ENCODE measurements around the gene PINLYP.

PINLYP gene

DNA sequence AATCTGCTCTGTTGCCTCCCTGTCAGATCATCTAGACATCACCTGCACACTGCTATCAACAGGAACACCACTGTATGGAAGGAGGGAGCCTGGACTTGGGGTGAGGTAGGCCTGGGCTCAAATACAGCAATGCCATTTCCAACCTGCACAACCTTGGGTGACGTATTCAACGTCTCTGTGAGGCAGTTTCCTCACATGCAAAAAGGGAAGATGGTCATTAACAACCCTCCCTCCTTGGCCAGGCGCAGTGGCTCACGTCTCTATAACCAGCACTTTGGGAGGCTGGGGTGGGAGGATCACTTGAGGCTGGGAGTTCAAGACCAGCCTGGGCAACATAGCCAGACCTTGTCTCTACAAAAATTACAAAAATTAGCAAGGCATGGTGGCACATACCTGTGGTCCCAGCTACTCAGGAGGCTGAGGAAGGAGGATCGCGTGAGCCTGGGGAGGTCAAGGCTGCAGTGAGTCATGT, 13.3 kb upstream of the PINLYP start:
- peaks cover 58% of the 10 kb centered on the region for H3K4me1 Mint-ChIP-seq (ENCODE audit: low read depth)
- no peaks in the 10 kb centered on the region for H3K9me3 Mint-ChIP-seq
- H3K27ac Mint-ChIP-seq = peak overlapping the region; percentile 88
- peak overlapping the region; percentile 65 for H3K4me3 Mint-ChIP-seq
- no peaks in the 10 kb centered on the region for H3K27me3 Mint-ChIP-seq
- H3K36me3 Mint-ChIP-seq (ENCODE audit: low read depth) = peaks cover 43% of the 10 kb centered on the region

GRCh38 chr19:43562698-43563241, 12.8 kb upstream of the PINLYP start:
- Mint-ChIP-seq H3K36me3 (ENCODE audit: low read depth) (peaks cover 42% of the 10 kb centered on the region), H3K27ac (peak overlapping the region; percentile 88), H3K4me3 (peak overlapping the region; percentile 65), H3K27me3 (no peaks in the 10 kb centered on the region), H3K9me3 (no peaks in the 10 kb centered on the region), H3K4me1 (ENCODE audit: low read depth) (peaks cover 58% of the 10 kb centered on the region)

DNA sequence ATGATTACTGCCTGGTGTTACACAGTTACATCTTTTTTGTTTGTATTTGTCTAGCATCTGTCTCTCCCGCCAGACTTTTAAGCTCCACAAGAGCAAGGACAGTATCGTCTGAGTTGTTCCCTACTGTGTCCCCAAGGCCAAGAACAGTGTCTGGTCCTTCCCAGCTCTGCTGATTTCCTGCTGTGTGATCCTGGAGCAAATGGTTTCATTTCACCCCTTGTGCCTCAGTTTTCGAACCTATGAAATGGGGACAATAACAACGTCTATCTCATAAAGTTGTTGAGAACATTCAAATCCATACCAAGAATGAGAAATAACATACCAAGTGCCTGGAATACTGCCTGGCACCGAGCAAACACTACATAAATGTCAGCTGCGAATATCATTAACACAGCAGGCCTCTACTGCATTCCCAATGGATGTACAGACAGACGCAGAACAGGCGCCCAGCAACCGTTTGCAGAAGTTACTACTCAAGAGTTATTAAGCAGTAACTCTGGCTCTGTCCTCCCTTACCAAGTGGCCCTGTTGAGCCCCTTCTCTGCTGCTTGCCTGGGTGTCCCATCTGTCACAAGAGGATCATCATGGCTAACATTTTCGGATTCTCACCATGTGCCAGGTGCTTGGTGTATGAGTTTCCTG, 11.7 kb upstream of the PINLYP start:
- H3K27ac Mint-ChIP-seq = peak overlapping the region; percentile 88
- H3K27me3 Mint-ChIP-seq = no peaks in the 10 kb centered on the region
- peaks cover 38% of the 10 kb centered on the region for H3K36me3 Mint-ChIP-seq (ENCODE audit: low read depth)
- H3K4me3 Mint-ChIP-seq = peak overlapping the region; percentile 0
- H3K4me1 Mint-ChIP-seq (ENCODE audit: low read depth) = peaks cover 58% of the 10 kb centered on the region
- no peaks in the 10 kb centered on the region for H3K9me3 Mint-ChIP-seq

DNA sequence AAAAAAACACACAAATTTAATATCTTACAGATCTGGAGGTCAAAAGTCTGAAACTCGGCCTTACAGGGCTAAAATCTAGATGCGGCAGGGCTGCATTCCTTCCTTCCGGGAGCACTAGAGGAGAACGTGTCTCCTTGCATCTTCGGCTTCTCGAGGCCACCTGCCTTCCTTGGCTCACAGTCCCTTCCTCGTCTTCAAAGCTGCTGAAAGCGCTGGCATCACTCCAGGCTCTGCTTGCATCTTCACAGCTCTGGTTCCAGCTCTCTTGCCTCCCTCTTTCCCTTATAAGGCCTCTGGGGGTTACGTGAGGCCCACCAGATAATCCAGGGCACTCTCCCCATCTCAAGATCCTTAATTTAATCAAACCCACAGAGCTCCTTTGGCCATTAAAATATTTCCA, 10.8 kb upstream of the PINLYP start:
- Mint-ChIP-seq H3K9me3 (no peaks in the 10 kb centered on the region), H3K27ac (peak overlapping the region; percentile 61), H3K27me3 (no peaks in the 10 kb centered on the region), H3K4me3 (peak overlapping the region; percentile 16), H3K36me3 (ENCODE audit: low read depth) (peaks cover 32% of the 10 kb centered on the region), H3K4me1 (ENCODE audit: low read depth) (peaks cover 58% of the 10 kb centered on the region)

DNA sequence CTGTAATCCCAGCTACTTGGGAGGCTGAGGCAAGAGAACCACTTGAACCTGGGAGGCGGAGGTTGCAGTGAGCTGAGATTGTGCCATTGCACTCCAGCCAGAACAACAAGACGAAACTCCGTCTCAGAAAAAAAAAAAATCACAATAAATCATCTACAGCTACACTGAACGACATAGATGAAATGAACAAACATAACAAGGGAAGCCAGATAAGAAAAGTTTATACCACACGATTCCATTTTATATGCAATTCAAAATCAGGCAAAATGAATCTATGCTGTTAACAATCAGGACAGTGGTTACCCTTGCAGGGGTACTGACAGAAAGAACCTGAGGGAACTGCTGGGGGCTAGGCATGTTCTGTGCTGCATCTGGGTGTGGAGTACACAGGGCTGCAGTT, 5.9 kb upstream of the PINLYP start:
- Mint-ChIP-seq H3K27ac (no peak overlapping the region), H3K4me1 (ENCODE audit: low read depth) (peaks cover 44% of the 10 kb centered on the region), H3K36me3 (ENCODE audit: low read depth) (peaks cover 10% of the 10 kb centered on the region), H3K27me3 (no peaks in the 10 kb centered on the region), H3K4me3 (no peak overlapping the region), H3K9me3 (no peaks in the 10 kb centered on the region)

DNA sequence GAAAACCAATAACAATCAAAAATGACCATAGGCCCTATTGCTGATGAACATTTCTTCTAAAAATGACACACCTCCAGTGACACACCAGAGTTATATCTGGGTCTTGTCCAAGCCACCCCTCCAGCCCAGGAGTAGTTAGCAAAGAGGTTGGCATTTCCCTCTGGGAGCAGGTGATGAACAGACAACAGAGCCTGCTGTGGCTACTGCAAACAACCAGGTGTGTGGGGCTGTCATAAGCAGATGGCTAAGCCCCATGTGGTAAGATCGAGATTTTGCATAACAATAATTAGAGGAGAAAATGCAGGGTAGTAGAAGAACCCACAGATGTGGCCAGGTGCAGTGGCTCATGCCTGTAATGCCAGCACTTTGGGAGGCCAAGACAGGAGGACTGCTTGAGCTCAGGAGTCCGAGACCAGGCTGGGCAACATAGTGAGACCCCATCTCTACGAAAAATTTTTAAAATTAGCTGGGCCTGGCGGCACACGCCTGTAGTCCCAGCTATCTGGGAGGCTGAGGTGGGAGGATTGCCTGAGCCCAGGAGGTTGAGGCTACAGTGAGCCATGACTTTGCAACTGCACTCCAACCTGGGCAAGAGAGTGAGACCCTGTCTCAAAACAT, 5.3 kb upstream of the PINLYP start:
- Mint-ChIP-seq H3K4me1 (ENCODE audit: low read depth) (peaks cover 44% of the 10 kb centered on the region), H3K4me3 (no peak overlapping the region), H3K27ac (no peak overlapping the region), H3K9me3 (no peaks in the 10 kb centered on the region), H3K27me3 (no peaks in the 10 kb centered on the region), H3K36me3 (ENCODE audit: low read depth) (peaks cover 10% of the 10 kb centered on the region)

DNA sequence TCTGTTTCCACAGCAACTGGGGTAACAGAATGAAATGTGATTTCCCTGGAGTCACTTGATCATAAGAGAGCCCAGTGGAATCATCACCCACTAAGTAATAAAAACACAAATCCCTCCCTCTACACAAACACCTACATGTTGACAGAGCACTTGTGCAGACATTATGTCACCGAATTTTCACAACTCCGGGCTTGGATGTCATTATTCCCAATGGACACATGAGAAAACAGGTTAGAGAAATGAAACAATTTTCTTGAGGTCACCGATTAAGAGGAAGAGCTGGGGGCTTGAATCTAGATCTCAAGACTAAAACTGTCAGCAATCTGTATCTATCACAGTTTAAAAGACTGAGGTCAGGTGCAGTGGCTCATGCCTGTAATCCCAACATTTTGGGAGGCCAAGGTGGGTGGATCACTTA, 3.4 kb upstream of the PINLYP start:
- peaks cover 7% of the 10 kb centered on the region for H3K36me3 Mint-ChIP-seq (ENCODE audit: low read depth)
- H3K27ac Mint-ChIP-seq = no peak overlapping the region
- no peaks in the 10 kb centered on the region for H3K9me3 Mint-ChIP-seq
- H3K4me3 Mint-ChIP-seq = no peak overlapping the region
- peaks cover 42% of the 10 kb centered on the region for H3K4me1 Mint-ChIP-seq (ENCODE audit: low read depth)
- H3K27me3 Mint-ChIP-seq = no peaks in the 10 kb centered on the region

- peak overlapping the region; percentile 90 for H3K4me3 Mint-ChIP-seq
- H3K9me3 Mint-ChIP-seq = no peaks in the 10 kb centered on the region
- H3K4me1 Mint-ChIP-seq (ENCODE audit: low read depth) = peaks cover 53% of the 10 kb centered on the region
- no peaks in the 10 kb centered on the region for H3K27me3 Mint-ChIP-seq
- H3K27ac Mint-ChIP-seq = peak overlapping the region; percentile 92
- H3K36me3 Mint-ChIP-seq (ENCODE audit: low read depth) = peaks cover 7% of the 10 kb centered on the region
These were observed 1.0 kb upstream of the PINLYP start for GRCh38 chr19:43574424-43575155.

GRCh38 chr19:43575955-43576878, 616 bp downstream of the PINLYP start:
- Mint-ChIP-seq H3K27ac (peak overlapping the region; percentile 92), H3K4me1 (ENCODE audit: low read depth) (peaks cover 52% of the 10 kb centered on the region), H3K9me3 (no peaks in the 10 kb centered on the region), H3K27me3 (no peaks in the 10 kb centered on the region), H3K36me3 (ENCODE audit: low read depth) (peaks cover 7% of the 10 kb centered on the region), H3K4me3 (peak overlapping the region; percentile 90)

- Mint-ChIP-seq H3K9me3 (no peaks in the 10 kb centered on the region), H3K27ac (peak overlapping the region; percentile 53), H3K27me3 (no peaks in the 10 kb centered on the region), H3K4me1 (ENCODE audit: low read depth) (peaks cover 50% of the 10 kb centered on the region), H3K36me3 (ENCODE audit: low read depth) (no peaks in the 10 kb centered on the region), H3K4me3 (peak overlapping the region; percentile 91)
These were observed 3.2 kb downstream of the PINLYP start for GRCh38 chr19:43578787-43579186.

DNA sequence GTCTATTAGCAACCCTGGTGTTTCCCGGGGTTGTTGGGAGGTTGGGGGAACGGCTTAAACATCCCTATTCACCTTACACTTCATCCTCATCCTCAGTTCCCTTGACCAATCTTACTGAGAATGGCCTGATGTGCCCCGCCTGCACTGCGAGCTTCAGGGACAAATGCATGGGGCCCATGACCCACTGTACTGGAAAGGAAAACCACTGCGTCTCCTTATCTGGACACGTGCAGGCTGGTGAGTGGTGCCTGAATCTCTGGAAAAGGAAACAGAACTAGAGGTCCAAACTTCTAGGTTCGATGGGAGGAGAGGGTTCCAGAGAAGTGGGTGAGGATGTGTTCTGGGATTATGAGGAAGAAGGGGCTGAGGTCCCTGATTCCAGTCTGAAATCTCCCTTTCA, 5.9 kb downstream of the PINLYP start:
- peak overlapping the region; percentile 91 for H3K4me3 Mint-ChIP-seq
- no peak overlapping the region for H3K27ac Mint-ChIP-seq
- no peaks in the 10 kb centered on the region for H3K9me3 Mint-ChIP-seq
- H3K4me1 Mint-ChIP-seq (ENCODE audit: low read depth) = peaks cover 41% of the 10 kb centered on the region
- H3K27me3 Mint-ChIP-seq = no peaks in the 10 kb centered on the region
- peaks cover 12% of the 10 kb centered on the region for H3K36me3 Mint-ChIP-seq (ENCODE audit: low read depth)

DNA sequence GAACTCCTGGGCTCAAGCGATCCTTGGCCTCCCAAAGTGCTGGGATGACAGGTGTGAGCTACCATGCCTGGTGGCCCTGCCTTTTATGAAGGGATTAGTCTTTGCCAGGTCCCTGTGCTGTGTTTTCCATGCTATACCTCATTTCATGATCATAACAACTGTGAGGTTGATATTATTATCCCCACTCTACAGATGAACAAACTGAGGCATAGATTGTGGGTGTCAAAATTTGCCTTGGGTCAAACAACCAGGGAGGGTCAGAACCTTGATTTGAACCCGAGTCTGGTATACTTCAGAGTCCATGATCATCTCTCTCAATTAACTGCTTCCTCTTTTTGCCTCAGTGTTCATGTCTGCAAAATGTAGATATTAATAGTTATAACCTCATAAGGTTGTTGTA, 6.9 kb downstream of the PINLYP start:
- no peak overlapping the region for H3K27ac Mint-ChIP-seq

GRCh38 chr19:43584484-43584883, 8.9 kb downstream of the PINLYP start:
- Mint-ChIP-seq H3K4me3 (no peak overlapping the region), H3K36me3 (ENCODE audit: low read depth) (peaks cover 23% of the 10 kb centered on the region), H3K27ac (peak overlapping the region; percentile 32), H3K27me3 (no peaks in the 10 kb centered on the region), H3K4me1 (ENCODE audit: low read depth) (peaks cover 32% of the 10 kb centered on the region), H3K9me3 (no peaks in the 10 kb centered on the region)

More for the DNA sequence above, 6.9 kb downstream of the PINLYP start:
- peaks cover 41% of the 10 kb centered on the region for H3K4me1 Mint-ChIP-seq (ENCODE audit: low read depth)
- no peaks in the 10 kb centered on the region for H3K27me3 Mint-ChIP-seq
- peak overlapping the region; percentile 91 for H3K4me3 Mint-ChIP-seq
- no peaks in the 10 kb centered on the region for H3K9me3 Mint-ChIP-seq
- H3K36me3 Mint-ChIP-seq (ENCODE audit: low read depth) = peaks cover 15% of the 10 kb centered on the region

DNA sequence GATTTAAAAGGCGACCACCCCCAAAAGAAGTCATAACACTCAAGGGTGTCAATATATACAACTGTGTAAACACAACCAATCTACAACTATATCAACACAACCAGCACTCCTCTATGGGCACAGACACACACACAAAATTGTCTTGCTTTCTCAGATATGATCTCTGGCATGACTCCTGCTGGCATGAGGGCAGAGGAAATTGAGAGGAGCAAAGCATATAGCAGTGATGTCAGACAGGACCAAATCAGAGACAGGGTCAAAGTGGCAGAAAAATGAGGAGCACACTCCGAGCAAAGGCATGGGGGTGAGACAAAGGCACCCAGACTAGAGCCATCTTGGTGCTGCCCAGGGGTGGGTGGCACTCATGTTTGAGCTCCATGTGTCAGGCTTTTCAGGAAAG, 10.7 kb downstream of the PINLYP start:
- Mint-ChIP-seq H3K4me3 (no peak overlapping the region), H3K9me3 (no peaks in the 10 kb centered on the region), H3K27ac (no peak overlapping the region), H3K36me3 (ENCODE audit: low read depth) (peaks cover 36% of the 10 kb centered on the region), H3K27me3 (no peaks in the 10 kb centered on the region), H3K4me1 (ENCODE audit: low read depth) (peaks cover 36% of the 10 kb centered on the region)

All from stimulated activated naive CD8-positive, alpha-beta T cell treated with anti-CD3 and anti-CD28 coated beads, Interleukin-15, Interleukin-2, amounts not matched to agents 100 ng/mL and 50 ng/mL, for 24 hours (primary cell).